HEK293T (cell line): ENCODE results near the gene IRS1.

Experiments
- ARNT ChIP-seq: fragments of 450-650 bp; IDR thresholded peaks from 2 replicates; pipeline ENCODE4 v1.6.1; 2017; ENCODE audit warnings: mild to moderate bottlenecking
- BHLHE40 ChIP-seq: fragments of 450-650 bp; IDR thresholded peaks from 2 replicates; pipeline ENCODE4 v1.6.1; 2016; ENCODE audit warnings: mild to moderate bottlenecking, moderate library complexity, borderline replicate concordance
- FOXA1 ChIP-seq: fragments of 450-650 bp; IDR thresholded peaks from 2 replicates; pipeline ENCODE4 v1.6.1; 2016; ENCODE audit warnings: mild to moderate bottlenecking
- FOXK2 ChIP-seq: fragments of 450-650 bp; IDR thresholded peaks from 2 replicates; pipeline ENCODE4 v1.6.1; 2016; ENCODE audit warnings: mild to moderate bottlenecking
- HDGF ChIP-seq: fragments of 450-650 bp; IDR thresholded peaks from 2 replicates; pipeline ENCODE4 v1.6.1; 2017; ENCODE audit warnings: antibody characterized with exemption, borderline replicate concordance
- SP1 ChIP-seq: fragments of 450-650 bp; IDR thresholded peaks from 2 replicates; pipeline ENCODE4 v1.6.1; 2017

GRCh38 chr2:226727251-226727650 lies 72.4 kb downstream of the IRS1 start:
- TF ChIP-seq FOXK2 (no peak), FOXA1 (no peak), ARNT (no peak), BHLHE40 (no peak), HDGF (no peak), SP1 (no peak)
